Measurements from ENCODE around the gene CCDC102B.
"Not testable (repeated sequence)": the region's sequence is repeated elsewhere in the genome, so short reads cannot be mapped to it uniquely, and the experiment has no call there.

Gene CCDC102B

DNA sequence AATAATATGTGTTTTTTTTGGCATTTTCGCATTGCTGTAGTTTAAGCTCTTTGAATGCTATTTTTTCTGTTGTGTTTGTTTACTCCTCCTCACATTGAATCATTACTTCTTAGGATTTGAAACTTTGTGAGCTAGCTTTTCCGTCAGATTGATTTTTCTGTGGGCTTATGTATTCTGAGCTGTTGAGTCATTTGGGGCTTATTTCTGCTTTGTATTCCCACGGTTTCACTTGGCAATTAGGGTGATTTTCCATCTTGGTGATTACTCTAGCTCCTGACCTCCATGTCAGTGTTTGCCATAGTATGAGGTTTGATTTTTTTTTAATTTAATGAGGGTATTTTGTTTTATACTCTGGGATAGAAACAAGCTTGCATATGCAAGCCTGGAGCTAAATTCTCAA is 200.0 kb downstream of the CCDC102B start:
- TF ChIP-seq, protein P1, sequence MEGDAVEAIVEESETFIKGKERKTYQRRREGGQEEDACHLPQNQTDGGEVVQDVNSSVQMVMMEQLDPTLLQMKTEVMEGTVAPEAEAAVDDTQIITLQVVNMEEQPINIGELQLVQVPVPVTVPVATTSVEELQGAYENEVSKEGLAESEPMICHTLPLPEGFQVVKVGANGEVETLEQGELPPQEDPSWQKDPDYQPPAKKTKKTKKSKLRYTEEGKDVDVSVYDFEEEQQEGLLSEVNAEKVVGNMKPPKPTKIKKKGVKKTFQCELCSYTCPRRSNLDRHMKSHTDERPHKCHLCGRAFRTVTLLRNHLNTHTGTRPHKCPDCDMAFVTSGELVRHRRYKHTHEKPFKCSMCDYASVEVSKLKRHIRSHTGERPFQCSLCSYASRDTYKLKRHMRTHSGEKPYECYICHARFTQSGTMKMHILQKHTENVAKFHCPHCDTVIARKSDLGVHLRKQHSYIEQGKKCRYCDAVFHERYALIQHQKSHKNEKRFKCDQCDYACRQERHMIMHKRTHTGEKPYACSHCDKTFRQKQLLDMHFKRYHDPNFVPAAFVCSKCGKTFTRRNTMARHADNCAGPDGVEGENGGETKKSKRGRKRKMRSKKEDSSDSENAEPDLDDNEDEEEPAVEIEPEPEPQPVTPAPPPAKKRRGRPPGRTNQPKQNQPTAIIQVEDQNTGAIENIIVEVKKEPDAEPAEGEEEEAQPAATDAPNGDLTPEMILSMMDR (conservative IDR thresholded peaks at IDR 0.05; ENCODE audit: low read depth, low read length) = no peak
- H3K4me3 ChIP-seq (ENCODE audit: low read depth, low read length) = no peak overlapping the region
- DNase-seq (ENCODE audit: low read depth) = no peak

DNA sequence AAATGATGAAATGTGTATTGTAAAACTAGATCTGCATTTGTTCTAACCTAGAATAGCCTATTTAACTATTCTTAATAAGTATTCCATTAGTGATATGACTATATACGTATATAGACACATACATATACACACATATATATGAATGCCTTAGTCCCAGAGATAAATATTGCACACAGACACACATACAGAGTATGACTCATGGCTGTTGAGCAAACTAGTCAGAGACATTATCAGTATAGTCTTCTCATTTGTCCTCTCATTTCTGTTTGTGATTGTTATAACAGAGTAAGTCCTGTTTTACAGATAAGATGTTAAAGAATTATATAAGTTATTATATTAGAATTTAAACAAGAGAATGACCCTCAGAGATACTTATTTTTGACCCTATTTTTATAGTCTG is 202.5 kb downstream of the CCDC102B start:
- TF ChIP-seq, protein P1 (conservative IDR thresholded peaks at IDR 0.05; ENCODE audit: low read depth, low read length) = no peak
- H3K4me3 ChIP-seq (ENCODE audit: low read depth, low read length) = no peak overlapping the region
- DNase-seq (ENCODE audit: low read depth) = peak; percentile 57

DNA sequence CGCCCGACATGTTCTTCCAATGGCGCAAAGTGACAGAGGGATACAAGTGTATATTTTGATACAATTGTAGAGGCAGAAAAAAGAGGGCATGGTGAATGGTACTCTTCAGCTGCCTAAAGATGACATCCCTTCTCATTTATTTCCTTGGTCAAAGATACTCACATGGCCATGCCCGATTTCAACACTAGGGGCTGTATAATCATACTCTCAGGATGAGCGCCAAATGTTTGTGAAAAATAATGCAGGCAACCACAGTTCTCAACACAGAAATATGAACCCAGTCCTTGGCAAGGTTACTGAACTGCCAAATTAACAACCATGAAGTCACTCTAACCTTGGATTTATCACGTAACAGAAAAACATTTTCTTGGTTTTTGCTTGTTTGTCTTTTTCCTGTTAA is 204.4 kb downstream of the CCDC102B start:
- TF ChIP-seq, protein P1 (conservative IDR thresholded peaks at IDR 0.05; ENCODE audit: low read depth, low read length) = peak; percentile 28
- DNase-seq (ENCODE audit: low read depth) = no peak
- H3K4me3 ChIP-seq (ENCODE audit: low read depth, low read length) = no peak overlapping the region

DNA sequence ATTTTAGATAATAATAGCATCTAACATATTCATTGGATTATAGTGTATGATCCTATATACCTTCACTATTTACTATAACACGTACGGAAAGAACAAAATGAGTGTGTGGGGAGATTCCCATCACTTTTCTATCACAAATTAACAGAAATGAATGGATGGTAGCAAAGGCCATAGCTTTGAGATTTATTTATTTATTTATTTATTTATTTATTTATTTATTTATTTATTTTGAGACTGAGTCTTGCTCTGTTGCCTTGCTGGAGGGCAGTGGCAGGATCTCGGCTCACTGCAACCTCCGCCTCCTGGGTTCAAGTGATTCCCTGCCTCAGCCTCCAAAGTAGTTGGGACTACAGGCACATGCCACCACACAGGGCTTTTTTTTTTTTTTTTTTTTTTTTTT is 208.3 kb downstream of the CCDC102B start:
- DNase-seq (ENCODE audit: low read depth); H3K4me3 ChIP-seq (ENCODE audit: low read depth, low read length): not testable (repeated sequence)

DNA sequence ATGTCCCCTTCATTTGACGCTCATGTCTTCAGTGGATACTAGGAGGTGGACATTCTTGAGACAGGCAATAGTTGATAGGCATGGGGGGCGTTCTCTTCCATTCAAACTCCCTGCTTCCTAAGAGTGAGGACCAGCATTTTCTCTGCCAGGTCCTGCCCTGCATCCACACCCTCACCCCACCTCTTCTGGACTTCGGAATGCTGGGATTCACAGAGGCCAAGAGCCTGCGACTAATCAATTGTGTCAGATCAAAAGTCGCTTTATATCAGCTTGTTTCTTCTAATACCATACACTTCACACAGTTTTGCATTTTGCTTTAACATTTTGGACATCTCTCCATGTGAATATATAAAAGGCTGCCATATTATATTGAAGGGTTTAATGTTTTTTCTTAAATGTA is 210.7 kb downstream of the CCDC102B start:
- DNase-seq (ENCODE audit: low read depth) = no peak
- no peak overlapping the region for H3K4me3 ChIP-seq (ENCODE audit: low read depth, low read length)
- TF ChIP-seq, protein P1 (conservative IDR thresholded peaks at IDR 0.05; ENCODE audit: low read depth, low read length) = no peak

DNA sequence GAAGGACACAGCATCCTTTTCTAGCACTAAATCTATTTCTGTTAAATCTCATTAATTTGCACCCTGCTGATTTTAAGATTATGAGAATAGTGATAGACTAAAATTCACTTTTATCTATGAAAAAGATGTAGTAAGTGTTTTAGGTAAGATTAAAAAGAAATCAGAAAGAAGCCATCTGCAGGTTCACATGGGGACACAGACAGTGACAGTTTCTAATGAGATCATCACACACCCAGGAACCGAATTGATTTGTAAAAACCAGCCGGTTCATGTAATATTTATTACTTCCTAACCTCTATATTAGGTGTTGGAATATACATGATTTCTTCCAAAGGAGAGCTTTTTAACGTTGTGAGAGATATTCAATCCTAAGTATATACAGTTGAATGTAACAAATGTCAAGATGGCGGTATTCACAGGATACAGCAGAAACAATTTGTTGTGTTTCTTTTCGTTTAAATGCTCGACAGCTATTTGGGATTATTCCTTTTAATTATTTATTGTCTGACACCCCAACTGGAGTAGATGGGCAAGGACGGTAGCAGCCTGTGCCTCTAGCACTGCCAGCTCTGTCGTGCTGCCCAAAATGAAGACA is 223.4 kb downstream of the CCDC102B start:
- no peak for DNase-seq (ENCODE audit: low read depth)
- TF ChIP-seq, protein P1 (conservative IDR thresholded peaks at IDR 0.05; ENCODE audit: low read depth, low read length) = no peak
- no peak overlapping the region for H3K4me3 ChIP-seq (ENCODE audit: low read depth, low read length)

DNA sequence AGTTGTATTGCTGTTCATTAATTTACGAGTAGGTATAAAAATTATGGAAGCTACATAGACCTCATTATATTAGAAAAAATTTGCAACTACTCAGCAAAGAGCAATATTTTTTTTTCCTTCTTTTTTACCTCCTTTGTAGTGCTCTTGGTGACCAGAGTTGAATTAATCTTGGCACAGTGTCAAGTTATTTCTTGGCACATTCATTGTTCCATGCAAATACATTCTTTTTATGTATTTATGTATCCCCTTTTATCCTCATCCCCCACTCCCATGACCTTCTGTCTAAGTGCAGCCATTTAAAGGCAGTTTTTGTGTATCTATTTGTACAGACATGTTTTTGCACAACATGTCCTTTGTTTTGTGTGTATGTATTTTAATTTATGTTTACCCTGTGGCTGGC is 224.5 kb downstream of the CCDC102B start:
- peak; percentile 23 for DNase-seq (ENCODE audit: low read depth)
- no peak overlapping the region for H3K4me3 ChIP-seq (ENCODE audit: low read depth, low read length)
- TF ChIP-seq, protein P1 (conservative IDR thresholded peaks at IDR 0.05; ENCODE audit: low read depth, low read length) = no peak

Data from choroid plexus epithelial cell (primary cell).